AG09319 (cell line): ENCODE measurements around the gene MRPS6.

ENCODE experiments used
- DNase-seq: peaks from one replicate; pipeline ENCODE4 v3.0.0-alpha.2; 2010; ENCODE audit warnings: low read depth; ENCODE audit errors: extremely low read depth
- CTCF ChIP-seq: IDR thresholded peaks from 2 replicates; pipeline ENCODE4 v1.5.1; 2011; ENCODE audit warnings: low read depth, mild to moderate bottlenecking, inconsistent platforms, low read length, moderate library complexity

Gene MRPS6

GRCh38 chr21:34072145-34073031 lies 990 bp upstream of the MRPS6 start:
- no peak for DNase-seq

GRCh38 chr21:34073749-34074282 lies 438 bp downstream of the MRPS6 start:
- no peak for TF ChIP-seq CTCF
- DNase-seq, result no peak

More at GRCh38 chr21:34072145-34073031, 990 bp upstream of the MRPS6 start:
- no peak for TF ChIP-seq CTCF

GRCh38 chr21:34074283-34075090 lies 1.1 kb downstream of the MRPS6 start:
- DNase-seq, result no peak

GRCh38 chr21:34075091-34075425 lies 1.7 kb downstream of the MRPS6 start:
- TF ChIP-seq CTCF, result no peak

More at GRCh38 chr21:34074283-34075090, 1.1 kb downstream of the MRPS6 start:
- TF ChIP-seq CTCF, result no peak

GRCh38 chr21:34075760-34076660 lies 2.6 kb downstream of the MRPS6 start:
- DNase-seq, result no peak
- TF ChIP-seq CTCF, result no peak

More at GRCh38 chr21:34075091-34075425, 1.7 kb downstream of the MRPS6 start:
- DNase-seq, result no peak

GRCh38 chr21:34076835-34077234 lies 3.5 kb downstream of the MRPS6 start:
- DNase-seq, result no peak
- TF ChIP-seq CTCF, result no peak
